GM20000 (cell line): ENCODE results near the gene CDC42EP3.

Experiments
- DNase-seq: peaks from one replicate; pipeline ENCODE4 v3.0.0; 2012; ENCODE audit warnings: low spot score
- CTCF ChIP-seq: IDR thresholded peaks from 2 replicates; pipeline ENCODE4 v1.5.1; 2012; ENCODE audit warnings: mild to moderate bottlenecking, control low read depth; ENCODE audit errors: extremely low read depth, missing control alignments

The CDC42EP3 gene

GRCh38 chr2:37631292-37631691, 40.1 kb downstream of the CDC42EP3 start:
- TF ChIP-seq CTCF = no peak
- no peak for DNase-seq

GRCh38 chr2:37630776-37631175, 40.7 kb downstream of the CDC42EP3 start:
- no peak for TF ChIP-seq CTCF
- no peak for DNase-seq

GRCh38 chr2:37630301-37630700, 41.1 kb downstream of the CDC42EP3 start:
- no peak for TF ChIP-seq CTCF

GRCh38 chr2:37629529-37629928, 41.9 kb downstream of the CDC42EP3 start:
- DNase-seq = no peak
- no peak for TF ChIP-seq CTCF

More at GRCh38 chr2:37630301-37630700, 41.1 kb downstream of the CDC42EP3 start:
- no peak for DNase-seq

GRCh38 chr2:37627710-37628109, 43.7 kb downstream of the CDC42EP3 start:
- no peak for TF ChIP-seq CTCF
- no peak for DNase-seq

- TF ChIP-seq CTCF = no peak
- DNase-seq = no peak
Observed at GRCh38 chr2:37625796-37626571, 45.5 kb downstream of the CDC42EP3 start.

GRCh38 chr2:37625156-37625555, 46.3 kb downstream of the CDC42EP3 start:
- TF ChIP-seq CTCF = no peak
- no peak for DNase-seq
